ENCODE results near the gene STX5. TPM values are rescaled to one million over a fixed set of nuclear protein-coding genes. Genes with fewer than 3 reads are reported as not detected.

STX5 gene
- total RNA-seq, 2 experiments from 2014 or later, result 93.1 to 104 TPM

DNA sequence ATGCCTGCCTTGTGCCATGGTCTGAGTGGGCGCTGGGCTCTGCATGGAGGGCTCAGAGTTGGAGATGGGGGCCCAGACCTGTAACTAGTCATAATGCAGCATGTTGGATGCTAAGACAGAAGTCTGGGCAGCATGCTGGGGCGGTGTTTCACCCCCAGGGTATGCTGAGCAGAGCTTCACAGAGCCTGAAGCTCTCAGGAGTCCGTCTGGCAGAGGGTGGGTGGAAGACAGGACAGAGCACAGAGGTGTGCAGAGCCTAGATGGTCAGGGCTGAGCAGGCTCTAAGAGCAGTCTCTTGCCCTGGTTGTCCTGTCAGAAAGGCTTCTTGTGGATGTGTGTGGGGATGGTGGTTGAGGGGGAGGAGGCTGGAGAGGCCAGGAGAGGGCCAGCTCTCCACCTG lies 53.4 kb downstream of the STX5 start:
- Mint-ChIP-seq H3K27ac (no peak overlapping the region), H3K27me3 (no peaks in the 10 kb centered on the region), H3K9me3 (no peaks in the 10 kb centered on the region), H3K4me3 (peak overlapping the region; percentile 15), H3K4me1 (ENCODE audit: low read depth) (no peaks in the 10 kb centered on the region), H3K36me3 (ENCODE audit: low read depth) (peaks cover 46% of the 10 kb centered on the region)
- H3K27me3 ChIP-seq (ENCODE audit: control insufficient read depth in 1 of 2, insufficient read depth in 2 of 2, low read length in 2 of 2), result no peaks in the 10 kb centered on the region
- no peaks in the 10 kb centered on the region for H3K9me3 ChIP-seq (ENCODE audit: control insufficient read depth in 1 of 2, insufficient read depth in 1 of 2, low read length in 2 of 2)
- H3K4me1 ChIP-seq (ENCODE audit: insufficient read depth, low read length), result peaks cover 10% of the 10 kb centered on the region
- DNase-seq (no peak), ATAC-seq (ENCODE audit: poor library complexity) (no peak)
- ChIA-PET POLR2A (no interaction called here), CTCF (no interaction called here)
- no peak overlapping the region for H3K4me3 ChIP-seq (ENCODE audit: low read length)
- intact Hi-C loops (cut with DNase I, micrococcal nuclease), result no loop called here
- no peak overlapping the region for H3K27ac ChIP-seq (ENCODE audit: low read depth in 1 of 2, low read length in 2 of 2)
- H3K36me3 ChIP-seq (ENCODE audit: insufficient read depth, low read length), result peaks cover 21% of the 10 kb centered on the region
- TF ChIP-seq, protein P1, sequence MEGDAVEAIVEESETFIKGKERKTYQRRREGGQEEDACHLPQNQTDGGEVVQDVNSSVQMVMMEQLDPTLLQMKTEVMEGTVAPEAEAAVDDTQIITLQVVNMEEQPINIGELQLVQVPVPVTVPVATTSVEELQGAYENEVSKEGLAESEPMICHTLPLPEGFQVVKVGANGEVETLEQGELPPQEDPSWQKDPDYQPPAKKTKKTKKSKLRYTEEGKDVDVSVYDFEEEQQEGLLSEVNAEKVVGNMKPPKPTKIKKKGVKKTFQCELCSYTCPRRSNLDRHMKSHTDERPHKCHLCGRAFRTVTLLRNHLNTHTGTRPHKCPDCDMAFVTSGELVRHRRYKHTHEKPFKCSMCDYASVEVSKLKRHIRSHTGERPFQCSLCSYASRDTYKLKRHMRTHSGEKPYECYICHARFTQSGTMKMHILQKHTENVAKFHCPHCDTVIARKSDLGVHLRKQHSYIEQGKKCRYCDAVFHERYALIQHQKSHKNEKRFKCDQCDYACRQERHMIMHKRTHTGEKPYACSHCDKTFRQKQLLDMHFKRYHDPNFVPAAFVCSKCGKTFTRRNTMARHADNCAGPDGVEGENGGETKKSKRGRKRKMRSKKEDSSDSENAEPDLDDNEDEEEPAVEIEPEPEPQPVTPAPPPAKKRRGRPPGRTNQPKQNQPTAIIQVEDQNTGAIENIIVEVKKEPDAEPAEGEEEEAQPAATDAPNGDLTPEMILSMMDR (IDR thresholded peaks at IDR 0.05), result no peak

DNA sequence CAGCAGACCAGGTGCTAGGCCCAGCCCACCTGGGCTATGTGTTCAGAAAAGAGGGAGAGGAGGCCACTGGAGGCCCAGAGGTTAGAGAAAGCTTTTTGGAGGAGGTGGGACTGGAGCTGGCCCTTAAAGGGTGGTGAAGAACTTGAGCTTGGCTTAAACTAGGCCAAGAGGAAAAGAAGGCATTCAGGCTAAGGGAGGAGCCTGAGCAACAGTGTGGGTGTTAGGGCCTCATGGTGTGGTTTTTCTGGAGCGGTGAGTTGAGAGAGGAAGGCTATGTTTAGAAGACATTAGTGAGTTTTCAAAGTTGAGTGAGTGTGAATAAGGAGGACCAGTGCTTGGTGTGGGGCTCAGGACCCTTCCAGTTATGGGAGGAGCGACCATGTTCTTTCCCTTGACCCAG lies 54.5 kb downstream of the STX5 start:
- H3K9me3 ChIP-seq (ENCODE audit: control insufficient read depth in 1 of 2, insufficient read depth in 1 of 2, low read length in 2 of 2), result no peaks in the 10 kb centered on the region
- H3K4me3 ChIP-seq (ENCODE audit: low read length), result no peak overlapping the region
- Mint-ChIP-seq H3K4me3 (peak overlapping the region; percentile 39), H3K9me3 (no peaks in the 10 kb centered on the region), H3K27me3 (no peaks in the 10 kb centered on the region), H3K27ac (peak overlapping the region; percentile 59), H3K4me1 (ENCODE audit: low read depth) (no peaks in the 10 kb centered on the region), H3K36me3 (ENCODE audit: low read depth) (peaks cover 41% of the 10 kb centered on the region)
- no peak for ATAC-seq (ENCODE audit: poor library complexity)
- no peak overlapping the region for H3K27ac ChIP-seq (ENCODE audit: low read depth in 1 of 2, low read length in 2 of 2)
- TF ChIP-seq, protein P1 (IDR thresholded peaks at IDR 0.05), result no peak
- POLR2A ChIA-PET, result interaction anchor here (3.2 kb wide), 1 partner anchor 16 kb away, joined by 13 read pairs; the partner anchor contains the start of gene POLR2G
- intact Hi-C loops (cut with DNase I, micrococcal nuclease), result no loop called here
- H3K4me1 ChIP-seq (ENCODE audit: insufficient read depth, low read length), result peaks cover 10% of the 10 kb centered on the region
- CTCF ChIA-PET, result interaction anchor here (0.8 kb wide), 1 partner anchor 9 kb away, joined by 4 read pairs; no protein-coding TSS in a partner anchor
- no peak for DNase-seq
- peaks cover 16% of the 10 kb centered on the region for H3K36me3 ChIP-seq (ENCODE audit: insufficient read depth, low read length)
- no peaks in the 10 kb centered on the region for H3K27me3 ChIP-seq (ENCODE audit: control insufficient read depth in 1 of 2, insufficient read depth in 2 of 2, low read length in 2 of 2)

DNA sequence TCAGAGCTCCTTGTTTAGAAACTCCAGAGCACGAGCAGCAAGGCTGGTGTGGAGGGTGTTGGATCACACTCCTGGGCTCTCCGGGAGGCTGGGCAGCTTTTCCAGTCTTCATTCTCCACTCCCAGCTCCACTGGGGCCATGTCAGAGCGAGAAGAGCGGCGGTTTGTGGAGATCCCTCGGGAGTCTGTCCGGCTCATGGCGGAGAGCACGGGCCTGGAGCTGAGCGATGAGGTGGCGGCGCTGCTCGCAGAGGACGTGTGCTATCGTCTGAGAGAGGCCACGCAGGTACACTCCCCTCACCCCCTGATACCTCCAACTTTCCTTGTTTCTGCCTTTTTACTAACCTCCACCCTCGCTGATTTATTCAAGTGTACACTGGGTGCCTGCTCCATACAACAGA lies 56.2 kb downstream of the STX5 start:
- Histone ChIP-seq H3K36me3 (ENCODE audit: insufficient read depth, low read length) (peaks cover 15% of the 10 kb centered on the region), H3K27ac (ENCODE audit: low read depth in 1 of 2, low read length in 2 of 2) (no peak overlapping the region), H3K9me3 (ENCODE audit: control insufficient read depth in 1 of 2, insufficient read depth in 1 of 2, low read length in 2 of 2) (no peaks in the 10 kb centered on the region), H3K27me3 (ENCODE audit: control insufficient read depth in 1 of 2, insufficient read depth in 2 of 2, low read length in 2 of 2) (no peaks in the 10 kb centered on the region), H3K4me3 (ENCODE audit: low read length) (no peak overlapping the region), H3K4me1 (ENCODE audit: insufficient read depth, low read length) (peaks cover 26% of the 10 kb centered on the region)
- intact Hi-C loops (cut with DNase I, micrococcal nuclease), result no loop called here
- DNase-seq (no peak), ATAC-seq (ENCODE audit: poor library complexity) (no peak)
- no peak overlapping the region for H3K27ac Mint-ChIP-seq
- H3K4me3 Mint-ChIP-seq, result no peak overlapping the region
- peaks cover 46% of the 10 kb centered on the region for H3K36me3 Mint-ChIP-seq (ENCODE audit: low read depth)
- H3K4me1 Mint-ChIP-seq (ENCODE audit: low read depth), result peaks cover 14% of the 10 kb centered on the region
- ChIA-PET CTCF (interaction anchor here (8.8 kb wide), 1 partner anchor 11 kb away, joined by 81 read pairs; the partner anchor contains the start of gene TMEM179B), POLR2A (interaction anchor here (1.1 to 3.2 kb wide), 3 partner anchors 11 to 80 kb away, joined by 4 to 13 read pairs (median 5); partner anchors contain the start of gene POLR2G)
- TF ChIP-seq, protein P1 (IDR thresholded peaks at IDR 0.05), result no peak
- H3K9me3 Mint-ChIP-seq, result no peaks in the 10 kb centered on the region
- H3K27me3 Mint-ChIP-seq, result no peaks in the 10 kb centered on the region
